PC-9 (cell line): ENCODE measurements around the gene CWC27. TPM values are rescaled to one million over a fixed set of nuclear protein-coding genes. Genes with fewer than 3 reads are reported as not detected.

Experiments used
- BruUV-seq: library from RNA; stranded (reverse); fragments of 400-500 nt; replicated peaks from 2 replicates; lab custom pipeline; 2021; lab: Mats Ljungman, UMichigan
- CTCF ChIA-PET: fragments of 300-600 bp; sonication (Branson Sonifier 250); formaldehyde crosslinking; loops from one replicate; lab custom pipeline; 2022; ENCODE audit warnings: antibody characterized with exemption; lab: Charles Lee
- POLR2A ChIA-PET: fragments of 300-600 bp; sonication (Branson Sonifier 250); formaldehyde crosslinking; loops from one replicate; lab custom pipeline; 2022; ENCODE audit warnings: antibody characterized with exemption; ENCODE audit not compliant: unreplicated experiment; lab: Charles Lee
- DNase-seq, 2 experiments: peaks; one replicate each; pipeline versions ENCODE4 v3.0.0 to v3.0.0-alpha.2; 2015 to 2022; ENCODE audit warnings: mixed read lengths in 1 of 2
- H2AFZ ChIP-seq: fragments of 200-600 bp; sonication (generic); 2 replicates; pipeline ENCODE4 v1.8.1; 2017; ENCODE audit warnings: antibody characterized with exemption
- H3F3A ChIP-seq: fragments of 200-600 bp; sonication (generic); 2 replicates; pipeline ENCODE4 v1.8.1; 2017; ENCODE audit warnings: antibody characterized with exemption, mild to moderate bottlenecking, low read depth; ENCODE audit not compliant: insufficient read depth
- H3K27ac ChIP-seq: fragments of 200-600 bp; sonication (generic); 2 replicates; pipeline ENCODE4 v1.6.1; 2016; ENCODE audit warnings: mixed run types
- H3K27me3 ChIP-seq: fragments of 200-600 bp; sonication (generic); 2 replicates; pipeline ENCODE4 v1.6.1; 2016; ENCODE audit warnings: low read depth, mixed run types; ENCODE audit not compliant: insufficient read depth
- H3K36me3 ChIP-seq: fragments of 200-600 bp; sonication (generic); 2 replicates; pipeline ENCODE4 v1.6.1; 2016; ENCODE audit warnings: low read depth, mixed run types
- H3K4me1 ChIP-seq: fragments of 200-600 bp; sonication (generic); replicated peaks from 2 replicates; pipeline ENCODE4 v1.6.1; 2016; ENCODE audit warnings: mixed run types; ENCODE audit not compliant: insufficient read depth
- H3K4me2 ChIP-seq: fragments of 200-600 bp; sonication (generic); 2 replicates; pipeline ENCODE4 v1.6.1; 2017; ENCODE audit warnings: mixed run types
- H3K4me3 ChIP-seq: fragments of 200-600 bp; sonication (generic); 2 replicates; pipeline ENCODE4 v1.6.1; 2016; ENCODE audit warnings: mixed run types
- H3K79me2 ChIP-seq: fragments of 200-600 bp; sonication (generic); 2 replicates; pipeline ENCODE4 v1.6.1; 2017; ENCODE audit warnings: low read depth, mixed run types
- H3K9me2 ChIP-seq: fragments of 200-600 bp; sonication (generic); 2 replicates; pipeline ENCODE4 v1.8.1; 2017; ENCODE audit warnings: mild to moderate bottlenecking; ENCODE audit not compliant: insufficient read depth
- H3K9me3 ChIP-seq: fragments of 200-600 bp; sonication (generic); 2 replicates; pipeline ENCODE4 v1.8.1; 2016; ENCODE audit warnings: low read depth; ENCODE audit not compliant: insufficient read depth
- H4K20me1 ChIP-seq: fragments of 200-600 bp; sonication (generic); 2 replicates; pipeline ENCODE4 v1.8.1; 2017; ENCODE audit not compliant: insufficient read depth
- EZH2 ChIP-seq: fragments of 200-600 bp; sonication (generic); IDR thresholded peaks from 2 replicates; pipeline ENCODE4 v1.8.0; 2017; ENCODE audit warnings: antibody characterized with exemption, low read depth
- intact Hi-C: fragments of 100-400 bp; cut with micrococcal nuclease; formaldehyde crosslinking; loops from one replicate; pipeline ENCODE4 v1.10.0; 2022; ENCODE audit not compliant: unreplicated experiment
- total RNA-seq: library from RNA; stranded (reverse); gene quantifications from 2 replicates; pipeline ENCODE4 v1.2.3, GENCODE V29; 2021
- TF ChIP-seq, protein P1 (sequence below): fragments of 200-600 bp; sonication (generic); conservative IDR thresholded peaks from 2 replicates; pipeline ENCODE4 v1.6.1; 2017; ENCODE audit warnings: mixed run types, antibody characterized with exemption, mild to moderate bottlenecking, moderate library complexity

Gene CWC27
- total RNA-seq, 1 experiment from 2014 or later, result 24.1 TPM

DNA sequence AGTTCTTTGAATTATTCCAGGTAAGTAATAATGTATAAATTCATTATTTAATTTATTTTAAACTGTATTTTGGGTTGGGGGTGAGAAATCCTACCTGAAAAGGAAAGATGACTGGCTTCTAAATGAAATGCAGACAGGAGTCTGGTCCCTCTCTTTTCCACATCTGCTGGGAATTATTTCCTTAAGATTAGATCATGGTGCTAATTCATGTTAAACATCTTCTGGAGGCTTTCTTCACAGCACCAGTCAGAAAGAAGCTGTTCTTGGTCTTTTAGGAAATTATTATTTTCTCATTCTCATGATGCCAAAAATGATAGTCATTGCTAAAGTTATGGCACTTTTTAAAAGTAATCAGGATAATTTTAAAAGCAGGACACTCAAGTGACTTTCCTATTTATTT is 254.2 kb downstream of the CWC27 start:
- no peak overlapping the region for H3K4me2 ChIP-seq
- DNase-seq, result no peak
- no peak for TF ChIP-seq EZH2
- TF ChIP-seq, protein P1, sequence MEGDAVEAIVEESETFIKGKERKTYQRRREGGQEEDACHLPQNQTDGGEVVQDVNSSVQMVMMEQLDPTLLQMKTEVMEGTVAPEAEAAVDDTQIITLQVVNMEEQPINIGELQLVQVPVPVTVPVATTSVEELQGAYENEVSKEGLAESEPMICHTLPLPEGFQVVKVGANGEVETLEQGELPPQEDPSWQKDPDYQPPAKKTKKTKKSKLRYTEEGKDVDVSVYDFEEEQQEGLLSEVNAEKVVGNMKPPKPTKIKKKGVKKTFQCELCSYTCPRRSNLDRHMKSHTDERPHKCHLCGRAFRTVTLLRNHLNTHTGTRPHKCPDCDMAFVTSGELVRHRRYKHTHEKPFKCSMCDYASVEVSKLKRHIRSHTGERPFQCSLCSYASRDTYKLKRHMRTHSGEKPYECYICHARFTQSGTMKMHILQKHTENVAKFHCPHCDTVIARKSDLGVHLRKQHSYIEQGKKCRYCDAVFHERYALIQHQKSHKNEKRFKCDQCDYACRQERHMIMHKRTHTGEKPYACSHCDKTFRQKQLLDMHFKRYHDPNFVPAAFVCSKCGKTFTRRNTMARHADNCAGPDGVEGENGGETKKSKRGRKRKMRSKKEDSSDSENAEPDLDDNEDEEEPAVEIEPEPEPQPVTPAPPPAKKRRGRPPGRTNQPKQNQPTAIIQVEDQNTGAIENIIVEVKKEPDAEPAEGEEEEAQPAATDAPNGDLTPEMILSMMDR, result no peak
- ChIA-PET CTCF (no interaction called here), POLR2A (no interaction called here)
- no TSS peak for BruUV-seq
- no peaks in the 10 kb centered on the region for H3K9me2 ChIP-seq
- H3K9me3 ChIP-seq, result no peaks in the 10 kb centered on the region
- no peaks in the 10 kb centered on the region for H4K20me1 ChIP-seq
- intact Hi-C loops, result no loop called here
- H3K36me3 ChIP-seq, result no peaks in the 10 kb centered on the region
- H3K4me1 ChIP-seq, result no peaks in the 10 kb centered on the region
- no peak overlapping the region for H3K27ac ChIP-seq
- no peaks in the 10 kb centered on the region for H3F3A ChIP-seq
- H2AFZ ChIP-seq, result no peak overlapping the region
- no peaks in the 10 kb centered on the region for H3K79me2 ChIP-seq
- no peak overlapping the region for H3K4me3 ChIP-seq
- H3K27me3 ChIP-seq, result no peaks in the 10 kb centered on the region

DNA sequence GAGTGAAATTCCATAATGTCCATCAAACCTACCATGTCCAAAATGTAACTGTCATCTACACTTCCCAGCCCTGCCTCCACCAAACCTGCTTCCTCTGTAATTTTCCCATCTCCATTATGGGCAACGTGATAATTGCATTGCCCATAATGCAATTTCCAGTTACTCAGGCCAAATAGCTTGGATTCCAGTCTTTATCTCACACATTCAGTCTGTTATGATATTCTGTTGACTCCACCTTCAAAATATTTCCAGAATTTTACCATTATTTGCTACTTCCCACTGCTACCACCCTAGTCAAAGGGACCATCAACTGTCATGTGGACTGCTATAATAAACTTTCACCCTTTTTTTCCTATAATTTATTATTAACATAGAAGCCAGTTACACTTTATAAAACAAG is 256.0 kb downstream of the CWC27 start:
- no peak overlapping the region for H3K27ac ChIP-seq
- no peaks in the 10 kb centered on the region for H3K79me2 ChIP-seq
- no peak for DNase-seq
- H4K20me1 ChIP-seq, result no peaks in the 10 kb centered on the region
- H3F3A ChIP-seq, result no peaks in the 10 kb centered on the region
- TF ChIP-seq, protein P1, result no peak
- no peak for TF ChIP-seq EZH2
- intact Hi-C loops, result no loop called here
- no peak overlapping the region for H3K4me3 ChIP-seq
- H3K4me2 ChIP-seq, result no peak overlapping the region
- H3K4me1 ChIP-seq, result no peaks in the 10 kb centered on the region
- BruUV-seq, result no TSS peak
- no peaks in the 10 kb centered on the region for H3K9me3 ChIP-seq
- no peak overlapping the region for H2AFZ ChIP-seq
- no peaks in the 10 kb centered on the region for H3K36me3 ChIP-seq
- CTCF ChIA-PET, result no interaction called here
- H3K27me3 ChIP-seq, result no peaks in the 10 kb centered on the region
- H3K9me2 ChIP-seq, result no peaks in the 10 kb centered on the region
- POLR2A ChIA-PET, result interaction anchor here (0.6 kb wide), 1 partner anchor 1986 kb away, joined by 9 read pairs; no protein-coding TSS in a partner anchor

DNA sequence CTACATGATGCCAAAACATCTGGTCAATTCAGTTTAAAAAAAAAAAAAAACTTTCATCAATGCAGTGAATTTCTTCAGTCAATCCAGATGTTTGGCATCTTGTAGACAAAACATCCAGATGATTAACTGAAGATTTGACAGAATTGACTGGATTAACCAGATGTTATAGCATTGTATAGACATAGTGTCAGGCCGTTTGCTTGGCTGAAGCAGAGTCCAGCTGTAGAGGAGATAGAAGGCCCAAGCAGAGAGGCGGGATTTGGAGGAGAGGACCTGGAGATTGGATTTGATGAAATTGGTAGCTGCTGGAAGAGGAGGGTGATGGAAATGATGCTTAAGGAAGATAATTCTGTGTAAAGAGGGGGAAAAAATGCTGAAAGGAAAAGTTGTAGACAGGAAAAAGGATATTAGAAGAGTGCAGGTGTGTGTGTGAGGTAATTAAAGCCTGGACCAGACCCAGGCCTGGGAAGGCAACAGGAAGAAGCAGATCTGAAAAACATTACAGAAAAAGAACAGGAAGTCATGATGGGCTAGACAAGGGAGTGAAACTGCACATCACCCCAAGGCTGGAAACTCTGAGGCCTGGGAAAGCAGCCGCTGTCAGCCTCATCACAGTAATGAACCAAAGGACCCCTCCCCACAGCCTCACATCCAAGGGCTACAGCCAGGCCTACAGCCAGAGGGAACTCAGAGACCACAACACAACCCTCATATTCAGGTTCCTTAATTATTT is 258.3 kb downstream of the CWC27 start:
- no peaks in the 10 kb centered on the region for H3K9me2 ChIP-seq
- no peak overlapping the region for H3K27ac ChIP-seq
- H3K4me3 ChIP-seq, result no peak overlapping the region
- no peaks in the 10 kb centered on the region for H3K4me1 ChIP-seq
- CTCF ChIA-PET, result no interaction called here
- H3K79me2 ChIP-seq, result no peaks in the 10 kb centered on the region
- H2AFZ ChIP-seq, result no peak overlapping the region
- no peaks in the 10 kb centered on the region for H3K9me3 ChIP-seq
- no peaks in the 10 kb centered on the region for H3F3A ChIP-seq
- no peak for TF ChIP-seq EZH2
- TF ChIP-seq, protein P1, result no peak
- intact Hi-C loops, result no loop called here
- no peaks in the 10 kb centered on the region for H4K20me1 ChIP-seq
- POLR2A ChIA-PET, result no interaction called here
- H3K4me2 ChIP-seq, result no peak overlapping the region
- DNase-seq, result no peak
- no peaks in the 10 kb centered on the region for H3K36me3 ChIP-seq
- no peaks in the 10 kb centered on the region for H3K27me3 ChIP-seq
- BruUV-seq, result no TSS peak
